ENCODE data around the gene RHBDD3. TPM values are rescaled to one million over a fixed set of nuclear protein-coding genes. Genes with fewer than 3 reads are reported as not detected.
A peak's percentile ranks its signal among the peaks of the same experiment; 100 is the strongest.

The RHBDD3 gene
- total and polyA plus RNA-seq, 12 donors, result 12.2 to 103 (median 45.0) TPM

- Histone ChIP-seq H3K9me3 (replicated peaks in 1 of 3) (no peaks in the 10 kb centered on the region), H3K27me3 (no peaks in the 10 kb centered on the region), H3K36me3 (replicated peaks in 1 of 2) (no peaks in the 10 kb centered on the region), H3K27ac (peak overlapping the region; percentile 33 to 90 (median 66)), H3K4me1 (replicated peaks in 1 of 2) (peaks cover 13 to 22% of the 10 kb centered on the region in 2 donors), H3K4me3 (no peak overlapping the region)
- 36 to 65% (median 49%) methylated on average over 2 to 14 of the region's 14 CpGs for WGBS, 4 donors
- intact Hi-C loops (cut with DNase I), result loop anchor here in 1 of 2 donors (5.0 kb wide), 1 partner anchor 45 kb away; no protein-coding TSS in a partner anchor
- TF ChIP-seq POLR2A (IDR thresholded peaks at IDR 0.05) (no peak), CTCF (IDR thresholded peaks at IDR 0.05) (peak in 1 of 6 experiments; percentile 11)
- peak; percentile 74 to 97 (median 95) for DNase-seq
Observed at GRCh38 chr22:29216873-29217666, 50.7 kb downstream of the RHBDD3 start.

GRCh38 chr22:29216011-29216872 lies 51.5 kb downstream of the RHBDD3 start:
- H3K36me3 ChIP-seq (replicated peaks in 1 of 2), result no peaks in the 10 kb centered on the region
- H3K4me3 ChIP-seq, result no peak overlapping the region
- H3K27ac ChIP-seq, result peak overlapping the region; percentile 33 to 90 (median 66)
- peaks cover 13 to 22% of the 10 kb centered on the region in 2 donors for H3K4me1 ChIP-seq (replicated peaks in 1 of 2)
- intact Hi-C loops (cut with DNase I), result loop anchor here in 1 of 2 donors (5.0 kb wide), 1 partner anchor 46 kb away; no protein-coding TSS in a partner anchor
- TF ChIP-seq CTCF (IDR thresholded peaks at IDR 0.05) (no peak), POLR2A (IDR thresholded peaks at IDR 0.05) (no peak)
- no peaks in the 10 kb centered on the region for H3K27me3 ChIP-seq
- no peaks in the 10 kb centered on the region for H3K9me3 ChIP-seq (replicated peaks in 1 of 3)
- DNase-seq, result no peak
- WGBS, 4 donors, result 56 to 76% (median 72%) methylated on average over 7 to 14 of the region's 14 CpGs

- peak overlapping the region in 1 of 5 donors; percentile 40 for H3K27ac ChIP-seq
- TF ChIP-seq POLR2A (IDR thresholded peaks at IDR 0.05) (no peak), CTCF (IDR thresholded peaks at IDR 0.05) (no peak)
- H3K27me3 ChIP-seq, result no peaks in the 10 kb centered on the region
- intact Hi-C loops (cut with DNase I), result loop anchor here in 1 of 2 donors (5.0 kb wide), 1 partner anchor 47 kb away; no protein-coding TSS in a partner anchor
- no peaks in the 10 kb centered on the region for H3K36me3 ChIP-seq (replicated peaks in 1 of 2)
- H3K4me1 ChIP-seq (replicated peaks in 1 of 2), result peaks cover 13 to 22% of the 10 kb centered on the region in 2 donors
- whole genome bisulfite sequencing, 4 donors, result 90 to 95% (median 94%) methylated on average over 4 to 14 of the region's 14 CpGs
- no peak overlapping the region for H3K4me3 ChIP-seq
- no peaks in the 10 kb centered on the region for H3K9me3 ChIP-seq (replicated peaks in 1 of 3)
- DNase-seq, result no peak
Observed at GRCh38 chr22:29215012-29215860, 52.5 kb downstream of the RHBDD3 start.
